ENCODE results near the gene GPRIN3. TPM values are rescaled to one million over a fixed set of nuclear protein-coding genes. Genes with fewer than 3 reads are reported as not detected.

GPRIN3 gene
- total RNA-seq, 2 donors from 2014 or later: 5.7 to 9.0 TPM

GRCh38 chr4:89267392-89267791, 40.2 kb downstream of the GPRIN3 start:
- Histone ChIP-seq H3K4me1 (ENCODE audit: control insufficient read depth in 1 of 2, low read depth in 2 of 2) (no peaks in the 10 kb centered on the region), H3K27ac (no peak overlapping the region), H3K4me3 (no peak overlapping the region), H3K36me3 (no peaks in the 10 kb centered on the region), H3K9me3 (no peaks in the 10 kb centered on the region), H3K27me3 (replicated peaks; ENCODE audit: insufficient read depth) (no peaks in the 10 kb centered on the region)
- no peak for TF ChIP-seq CTCF (IDR thresholded peaks at IDR 0.05)
- no peak for ATAC-seq (ENCODE audit: insufficient number of reproducible peaks, low FRiP score, low read depth)
- DNase-seq (ENCODE audit: low spot score): no peak

- no peak overlapping the region for H3K4me3 ChIP-seq
- no peak for DNase-seq (ENCODE audit: low spot score)
- TF ChIP-seq CTCF (IDR thresholded peaks at IDR 0.05): no peak
- ATAC-seq (ENCODE audit: insufficient number of reproducible peaks, low FRiP score, low read depth): no peak
- H3K27me3 ChIP-seq (replicated peaks; ENCODE audit: insufficient read depth): no peaks in the 10 kb centered on the region
- H3K27ac ChIP-seq: no peak overlapping the region
- no peaks in the 10 kb centered on the region for H3K9me3 ChIP-seq
- H3K36me3 ChIP-seq: no peaks in the 10 kb centered on the region
- H3K4me1 ChIP-seq (ENCODE audit: control insufficient read depth in 1 of 2, low read depth in 2 of 2): no peaks in the 10 kb centered on the region
Measured at GRCh38 chr4:89266128-89266527, 41.5 kb downstream of the GPRIN3 start.

- H3K27me3 ChIP-seq (replicated peaks; ENCODE audit: insufficient read depth): no peaks in the 10 kb centered on the region
Measured at GRCh38 chr4:89263265-89263664, 44.3 kb downstream of the GPRIN3 start.

GRCh38 chr4:89259301-89260028, 48.1 kb downstream of the GPRIN3 start:
- Histone ChIP-seq H3K4me3 (no peak overlapping the region), H3K27me3 (replicated peaks; ENCODE audit: insufficient read depth) (no peaks in the 10 kb centered on the region), H3K27ac (no peak overlapping the region), H3K9me3 (no peaks in the 10 kb centered on the region), H3K4me1 (ENCODE audit: control insufficient read depth in 1 of 2, low read depth in 2 of 2) (no peaks in the 10 kb centered on the region), H3K36me3 (no peaks in the 10 kb centered on the region)
- TF ChIP-seq CTCF (IDR thresholded peaks at IDR 0.05): no peak
- ATAC-seq (ENCODE audit: insufficient number of reproducible peaks, low FRiP score, low read depth) (no peak), DNase-seq (ENCODE audit: low spot score) (no peak)

More at GRCh38 chr4:89263265-89263664, 44.3 kb downstream of the GPRIN3 start:
- Histone ChIP-seq H3K9me3 (no peaks in the 10 kb centered on the region), H3K4me3 (no peak overlapping the region), H3K27ac (no peak overlapping the region), H3K36me3 (no peaks in the 10 kb centered on the region), H3K4me1 (ENCODE audit: control insufficient read depth in 1 of 2, low read depth in 2 of 2) (no peaks in the 10 kb centered on the region)
- no peak for ATAC-seq (ENCODE audit: insufficient number of reproducible peaks, low FRiP score, low read depth)
- no peak for TF ChIP-seq CTCF (IDR thresholded peaks at IDR 0.05)
- no peak for DNase-seq (ENCODE audit: low spot score)

GRCh38 chr4:89258506-89258905, 49.1 kb downstream of the GPRIN3 start:
- ATAC-seq (ENCODE audit: insufficient number of reproducible peaks, low FRiP score, low read depth) (no peak), DNase-seq (ENCODE audit: low spot score) (no peak)
- Histone ChIP-seq H3K27ac (no peak overlapping the region), H3K36me3 (no peaks in the 10 kb centered on the region), H3K4me3 (no peak overlapping the region), H3K4me1 (ENCODE audit: control insufficient read depth in 1 of 2, low read depth in 2 of 2) (no peaks in the 10 kb centered on the region), H3K27me3 (replicated peaks; ENCODE audit: insufficient read depth) (no peaks in the 10 kb centered on the region), H3K9me3 (no peaks in the 10 kb centered on the region)
- no peak for TF ChIP-seq CTCF (IDR thresholded peaks at IDR 0.05)

Measured in thoracic aorta (tissue), 2 donors.